Left lung (tissue), 10 donors: ENCODE results near the gene SPPL2C. TPM values are rescaled to one million over a fixed set of nuclear protein-coding genes. Genes with fewer than 3 reads are reported as not detected.

Source experiments
- ATAC-seq: fragments of 200-7000 bp; cut with Tn5 transposase; one replicate; pipeline ENCODE4 v1.9.1; 2020; ENCODE audit warnings: moderate library complexity
- DNase-seq, 4 donors: peaks; one replicate each; pipeline ENCODE4 v3.0.0-alpha.2; 2013 to 2020
- H3K27ac ChIP-seq, 2 donors: fragments of 200-600 bp; sonication (generic) in 1 of 2; one replicate each; pipeline versions ENCODE4 v1.5.0 to v1.8.0; 2020 to 2021
- H3K27me3 ChIP-seq, 2 donors: fragments of 200-600 bp; sonication (generic) in 1 of 2; one replicate each; pipeline versions ENCODE4 v1.5.0 to v1.8.0; 2020 to 2021
- H3K36me3 ChIP-seq, 2 donors: fragments of 200-600 bp; sonication (generic) in 1 of 2; one replicate each; pipeline versions ENCODE4 v1.5.0 to v1.8.0; 2020 to 2021
- H3K4me1 ChIP-seq, 2 donors: fragments of 200-600 bp; one replicate each; pipeline ENCODE4 v1.8.0; 2021
- H3K4me3 ChIP-seq, 2 donors: fragments of 200-600 bp; sonication (generic) in 1 of 2; one replicate each; pipeline versions ENCODE4 v1.5.0 to v1.8.0; 2020 to 2021; ENCODE audit warnings: mild to moderate bottlenecking in 1 of 2
- H3K9me3 ChIP-seq, 2 donors: fragments of 200-600 bp; sonication (generic) in 1 of 2; one replicate each; pipeline versions ENCODE4 v1.5.0 to v1.8.0; 2020 to 2021
- CTCF ChIP-seq, 2 donors: fragments of 200-600 bp; sonication (generic) in 1 of 2; IDR thresholded peaks; one replicate each; pipeline versions ENCODE4 v1.5.0 to v1.8.0; 2021; ENCODE audit warnings: antibody characterized with exemption in 2 of 2
- intact Hi-C, 2 donors: fragments of 100-400 bp; cut with DNase I; formaldehyde crosslinking; loops; one replicate each; pipeline versions ENCODE4 v1.11.2 to v1.14.2; 2022
- polyA plus RNA-seq, 6 donors: library from polyadenylated mRNA; unstranded; fragments of 120-200 nt; gene quantifications; one replicate each; pipeline ENCODE4 v1.2.1, GENCODE V29; 2013; ENCODE audit not compliant: insufficient read length in 6 of 6
- total RNA-seq, 2 donors: library from RNA; stranded (reverse); fragmentation: NEBNext Ultra II Directional; extraction: Animal tissue kit (Norgen Biotek cat#: 25700); gene quantifications; one replicate each; pipeline ENCODE4 v1.2.1, GENCODE V29; 2021
- donor health status: DM: no; HTN: yes; CAD: no.
- donor health status: DM: no; HTN: no; CAD: no.

Gene SPPL2C
- total and polyA plus RNA-seq, 8 donors = not detected

- peaks cover 34 to 98% of the 10 kb centered on the region in 2 donors for H3K27me3 ChIP-seq
- no peak overlapping the region for H3K27ac ChIP-seq
- no peaks in the 10 kb centered on the region for H3K9me3 ChIP-seq
- peaks cover 9 to 33% of the 10 kb centered on the region in 2 donors for H3K4me1 ChIP-seq
- peak overlapping the region in 1 of 2 donors; percentile 59 for H3K4me3 ChIP-seq
- no peak for TF ChIP-seq CTCF (IDR thresholded peaks at IDR 0.05)
- DNase-seq (peak in 1 of 4 donors; percentile 5), ATAC-seq (no peak)
- intact Hi-C loops = no loop called here
- no peaks in the 10 kb centered on the region for H3K36me3 ChIP-seq
Observed at GRCh38 chr17:45895969-45896785, 51.5 kb downstream of the SPPL2C start.

Other genes starting within 250 kb of the SPPL2C start
- gene CRHR1, start 60.6 kb upstream of the SPPL2C start, total RNA-seq = not detected
- gene CRHR1, start 60.6 kb upstream of the SPPL2C start, polyA plus RNA-seq = not detected
- 1 to 10 TPM in 1 of 2 donors, under 1 TPM in 1; 0.99 to 1.9 TPM for gene MAPT, start 49.7 kb downstream of the SPPL2C start, total RNA-seq
- 1 to 10 TPM; 4.0 to 7.7 (median 5.9) TPM for gene MAPT, start 49.7 kb downstream of the SPPL2C start, polyA plus RNA-seq
- gene STH, start 154.4 kb downstream of the SPPL2C start, total RNA-seq = not detected
- under 1 TPM in 1 of 6 donors, not detected in 5; 0.38 TPM for gene STH, start 154.4 kb downstream of the SPPL2C start, polyA plus RNA-seq